GM18505 (cell line): ENCODE results near the gene SSNA1.

ENCODE experiments used
- ATAC-seq: cut with Tn5 transposase; IDR thresholded peaks from one replicate; pipeline ENCODE4 v1.9.1; 2021; ENCODE audit not compliant: unreplicated experiment
- POLR2A ChIP-seq: IDR thresholded peaks from 4 replicates; pipeline ENCODE4 v1.6.1; 2011; ENCODE audit warnings: borderline replicate concordance; ENCODE audit not compliant: insufficient read depth, insufficient read length; ENCODE audit errors: extremely low read depth

The SSNA1 gene

DNA sequence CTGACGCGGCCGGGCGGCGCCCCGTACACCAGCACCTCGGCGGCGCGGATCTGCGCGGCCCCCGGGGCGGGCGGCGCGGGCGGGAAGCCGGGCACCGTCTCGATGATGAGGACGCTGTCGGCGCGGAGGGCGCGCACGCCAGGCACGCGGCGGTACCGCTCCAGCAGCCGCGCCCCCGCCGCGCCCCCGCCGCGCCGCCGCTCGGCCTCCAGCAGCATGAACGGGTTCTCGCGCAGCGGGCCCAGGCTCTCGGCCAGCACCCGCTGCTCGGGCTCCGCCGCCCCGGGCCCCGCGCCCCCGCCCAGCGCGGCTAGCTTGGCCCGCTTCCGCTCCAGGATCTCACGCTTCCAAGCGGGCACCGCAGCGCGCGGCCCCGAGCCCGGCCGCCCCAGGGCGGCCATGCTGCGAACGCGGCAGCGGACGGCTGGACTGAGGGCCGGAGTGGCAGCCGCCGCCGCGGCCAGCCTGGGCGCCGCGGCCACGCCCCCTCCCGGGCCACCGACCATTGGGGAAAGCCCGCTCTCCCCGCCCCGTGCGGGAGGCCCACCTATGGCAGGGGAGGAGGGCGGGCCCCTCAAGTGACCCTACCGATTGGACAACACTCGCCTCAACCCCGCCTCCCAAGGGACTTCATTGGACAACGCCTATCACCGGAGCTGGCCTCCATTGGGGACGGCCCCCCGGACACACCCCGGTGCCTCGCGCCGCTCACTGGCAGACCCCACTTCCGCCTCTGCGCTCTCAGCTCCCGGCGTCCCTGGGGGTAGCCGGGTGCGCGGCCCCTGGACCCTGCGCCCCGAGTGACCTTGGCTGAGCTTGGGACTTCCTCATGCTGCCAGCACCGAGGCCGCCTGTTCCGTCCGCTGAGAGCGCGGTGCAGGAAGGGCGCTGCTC lies 12.1 kb downstream of the SSNA1 start, which contains the start of gene TPRN:
Gene TPRN (minus strand): TSS at position 431 of the 894 bp plus-strand sequence. CDS start 30 bp downstream, at position 401.
- ATAC-seq: peak; percentile 83

DNA sequence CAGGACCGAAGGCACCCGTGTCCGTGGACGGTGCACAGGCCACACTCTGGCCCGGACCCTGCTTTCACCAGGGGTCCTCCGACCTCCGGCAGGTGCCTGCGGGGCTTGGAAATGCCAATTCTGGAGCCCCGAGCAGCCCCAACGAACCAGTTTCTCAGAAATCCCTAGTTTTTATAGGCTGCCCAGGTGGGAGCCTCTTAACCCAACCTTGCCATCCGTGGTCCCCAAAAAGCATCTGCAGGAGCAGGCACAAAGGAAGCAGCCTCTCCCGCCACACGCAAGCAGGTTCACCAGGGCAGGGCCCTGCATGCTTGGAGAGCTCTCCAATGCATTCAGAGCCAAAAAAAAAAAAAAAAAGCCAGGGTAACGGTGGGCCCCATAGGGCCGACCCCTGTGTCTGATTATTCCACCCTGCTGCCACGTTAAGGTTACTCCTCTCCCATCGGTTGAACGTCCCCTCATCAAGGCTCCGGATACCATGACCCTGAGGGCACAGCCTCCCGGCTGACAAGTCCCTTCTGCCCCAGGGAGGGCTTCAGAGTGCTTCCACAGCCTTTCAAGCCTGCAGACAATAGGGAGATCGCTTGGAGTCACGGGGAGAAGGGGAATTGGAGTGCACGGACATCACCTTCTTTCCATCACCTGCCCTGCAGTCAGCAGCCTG lies 12.9 kb downstream of the SSNA1 start:
- TF ChIP-seq POLR2A: no peak
- no peak for ATAC-seq

More for the DNA sequence above, 12.1 kb downstream of the SSNA1 start, which contains the start of gene TPRN:
- peak; percentile 89 for TF ChIP-seq POLR2A

DNA sequence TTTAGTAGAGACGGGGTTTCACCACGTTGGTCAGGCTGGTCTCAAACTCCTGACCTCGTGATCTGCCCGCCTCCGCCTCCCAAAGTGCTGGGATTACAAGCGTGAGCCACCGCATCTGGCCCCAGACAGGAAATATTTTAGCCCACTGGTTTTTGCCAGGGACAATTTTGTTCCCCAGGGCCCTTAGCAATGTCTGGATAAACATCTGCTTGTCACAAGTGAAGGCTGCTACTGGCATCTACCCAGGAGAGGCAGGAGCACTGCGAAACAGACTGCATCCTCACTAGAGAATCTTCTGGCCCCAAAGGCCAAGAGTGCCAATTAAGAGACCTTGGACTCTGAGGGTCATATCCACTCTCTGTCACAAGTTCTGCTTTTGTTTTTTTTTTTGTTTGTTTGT lies 14.5 kb downstream of the SSNA1 start:
- ATAC-seq: no peak
- TF ChIP-seq POLR2A: no peak

DNA sequence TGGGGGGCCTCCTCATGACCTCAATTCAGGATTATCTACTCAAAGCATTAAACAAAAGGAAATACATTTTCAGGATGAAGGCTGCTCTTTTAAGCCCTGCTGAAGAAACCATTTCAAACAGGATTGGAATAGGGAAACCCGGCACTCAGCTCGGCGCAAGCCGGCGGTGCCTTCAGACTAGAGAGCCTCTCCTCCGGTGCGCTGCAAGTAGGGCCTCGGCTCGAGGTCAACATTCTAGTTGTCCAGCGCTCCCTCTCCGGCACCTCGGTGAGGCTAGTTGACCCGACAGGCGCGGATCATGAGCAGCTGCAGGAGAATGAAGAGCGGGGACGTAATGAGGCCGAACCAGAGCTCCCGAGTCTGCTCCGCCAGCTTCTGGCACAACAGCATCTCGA lies 16.3 kb downstream of the SSNA1 start:
- no peak for ATAC-seq
- TF ChIP-seq POLR2A: no peak

DNA sequence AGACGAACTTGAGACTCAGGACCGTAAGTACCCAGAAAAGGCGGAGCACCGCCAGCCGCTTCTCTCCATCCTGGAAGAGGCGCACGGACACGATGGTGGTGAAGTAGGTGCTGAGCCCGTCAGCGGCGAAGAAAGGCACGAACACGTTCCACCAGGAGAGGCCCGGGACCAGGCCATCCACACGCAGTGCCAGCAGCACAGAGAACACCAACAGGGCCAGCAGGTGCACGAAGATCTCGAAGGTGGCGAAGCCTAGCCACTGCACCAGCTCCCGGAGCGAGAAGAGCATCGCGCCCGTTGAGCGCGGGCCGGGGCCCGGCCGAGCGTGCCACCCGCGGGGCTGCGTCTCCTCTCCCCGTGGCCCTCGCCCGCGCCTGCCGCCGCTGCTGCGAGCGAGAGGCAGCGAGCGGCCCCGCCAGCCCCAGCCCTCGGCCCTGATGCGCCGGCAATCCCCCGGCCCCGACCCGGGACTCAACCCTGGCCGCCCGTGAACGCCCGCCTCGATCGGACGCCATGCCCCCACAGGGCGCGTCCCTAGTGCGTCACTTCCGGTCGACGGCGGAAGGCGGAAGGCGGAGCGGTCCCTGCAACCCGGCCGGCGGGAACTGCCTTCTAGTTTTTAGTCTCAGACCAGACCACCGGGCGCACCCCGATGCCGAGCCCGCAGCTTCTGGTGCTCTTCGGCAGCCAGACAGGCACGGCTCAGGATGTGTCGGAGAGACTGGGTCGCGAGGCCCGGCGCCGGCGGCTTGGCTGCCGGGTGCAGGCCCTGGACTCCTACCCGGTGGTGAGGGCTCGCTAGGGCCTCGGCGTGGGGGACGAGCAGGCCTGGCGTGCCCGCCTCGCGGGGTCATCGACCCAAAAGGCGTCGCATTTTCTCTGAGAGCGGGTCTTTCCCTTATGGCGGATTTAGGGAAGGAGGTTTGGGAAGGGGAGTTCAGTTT lies 16.9 kb downstream of the SSNA1 start, which contains the start of the genes NDOR1 and TMEM203:
Gene NDOR1 (plus strand): TSS at position 575 of the 944 bp plus-strand sequence. CDS start 78 bp downstream, at position 653.
Gene TMEM203 (minus strand): TSS at position 523 of the 944 bp plus-strand sequence. CDS start 234 bp downstream, at position 289.
- ATAC-seq: peak; percentile 39
- peak; percentile 89 for TF ChIP-seq POLR2A

DNA sequence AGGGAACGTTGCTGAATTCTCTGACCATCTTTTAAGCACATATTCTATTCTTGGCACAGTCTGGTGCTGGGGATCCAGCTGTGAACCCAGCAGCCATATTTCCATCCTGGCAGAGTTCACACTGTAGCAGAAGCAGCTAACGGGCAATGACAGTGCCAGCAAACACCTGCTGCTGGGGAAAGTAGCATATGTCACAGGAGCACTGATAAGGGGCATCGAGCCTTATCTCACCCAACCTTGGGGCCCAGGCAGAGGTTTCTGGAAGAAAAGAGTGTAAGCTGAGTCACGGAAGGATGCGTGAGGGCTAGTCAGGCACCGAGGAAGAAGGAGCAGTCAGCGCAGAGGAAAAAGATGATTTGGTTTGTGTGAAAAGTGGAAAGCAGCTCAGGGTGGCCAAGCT lies 18.1 kb downstream of the SSNA1 start:
- no peak for TF ChIP-seq POLR2A
- no peak for ATAC-seq

DNA sequence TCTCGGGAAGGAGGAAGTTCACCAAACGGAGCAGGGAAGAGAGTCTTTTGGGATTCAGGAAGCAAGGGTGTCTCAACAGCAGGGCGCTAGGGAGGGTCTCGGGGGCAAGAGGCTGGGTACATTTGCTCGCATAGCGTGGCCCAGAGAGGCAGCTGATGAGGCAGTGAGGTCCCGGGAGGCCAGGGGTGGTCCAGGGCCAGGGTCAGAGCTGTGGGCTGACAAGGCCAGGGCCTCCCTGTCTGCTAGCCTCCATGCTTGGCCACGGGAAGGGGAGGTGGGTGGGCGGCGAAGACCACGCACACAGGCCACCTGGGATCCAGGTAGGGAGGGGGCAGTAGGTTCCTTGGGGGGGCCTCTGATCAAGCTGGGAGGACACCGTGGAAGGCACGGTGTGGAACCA lies 23.1 kb downstream of the SSNA1 start:
- no peak for TF ChIP-seq POLR2A
- no peak for ATAC-seq

DNA sequence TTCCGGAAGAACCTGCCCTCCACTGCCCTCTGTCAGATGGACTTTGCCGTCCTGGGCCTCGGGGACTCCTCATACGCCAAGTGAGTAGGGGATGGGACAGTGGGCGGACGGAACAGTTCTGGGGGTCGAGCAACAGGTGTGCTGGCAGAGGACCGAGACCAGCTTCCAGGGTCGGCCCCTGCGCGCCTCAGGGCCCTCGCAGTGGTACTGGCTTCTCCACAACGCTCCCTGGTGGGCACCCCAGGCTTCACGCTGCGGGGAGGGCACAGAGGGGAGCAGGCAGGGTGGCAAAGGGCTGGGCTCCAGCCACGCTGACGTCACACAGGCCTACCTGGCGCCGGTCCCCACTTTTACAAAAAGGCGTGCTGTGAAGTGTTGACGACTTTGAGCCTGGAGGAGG lies 24.0 kb downstream of the SSNA1 start:
- TF ChIP-seq POLR2A: no peak
- ATAC-seq: no peak

DNA sequence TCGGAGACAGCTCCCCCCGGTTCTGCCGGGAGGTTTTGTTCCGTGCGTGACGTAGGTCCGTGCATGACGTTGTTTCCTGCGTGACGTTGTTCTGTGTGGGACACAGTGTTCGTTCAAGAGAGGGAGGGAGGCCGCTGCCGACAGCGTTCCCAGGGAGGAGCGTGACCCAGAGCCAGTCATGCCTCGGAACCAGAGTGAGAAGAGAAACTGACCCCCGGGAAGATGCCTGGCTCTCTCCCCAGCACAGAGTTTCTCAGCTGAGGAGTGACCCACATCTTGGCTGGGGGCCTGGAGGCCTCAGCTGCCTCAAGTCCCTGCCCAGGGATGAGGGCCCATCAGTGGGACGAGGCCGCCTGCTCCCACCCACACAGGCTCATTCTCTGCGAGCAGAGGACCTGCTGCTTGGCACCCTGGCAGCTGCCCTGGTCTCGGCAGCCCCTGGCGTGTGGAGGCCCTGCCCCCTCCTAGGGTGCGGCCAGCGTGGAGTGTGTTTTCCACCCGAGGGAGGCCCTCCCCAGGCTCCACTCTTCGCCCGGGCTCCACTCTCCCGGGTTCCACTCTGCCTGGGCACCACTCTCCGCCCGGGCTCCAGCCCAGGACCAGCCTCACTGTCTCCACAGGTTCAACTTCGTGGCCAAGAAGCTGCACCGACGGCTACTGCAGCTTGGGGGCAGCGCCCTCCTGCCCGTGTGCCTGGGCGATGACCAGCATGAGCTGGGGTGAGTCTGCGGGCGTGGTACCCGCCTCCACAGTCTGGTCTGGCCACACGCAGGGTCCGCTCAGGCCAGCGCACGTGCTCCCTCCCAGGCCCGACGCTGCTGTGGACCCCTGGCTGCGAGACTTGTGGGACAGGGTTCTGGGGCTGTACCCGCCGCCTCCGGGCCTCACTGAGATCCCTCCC lies 24.9 kb downstream of the SSNA1 start:
- no peak for TF ChIP-seq POLR2A
- ATAC-seq: no peak

DNA sequence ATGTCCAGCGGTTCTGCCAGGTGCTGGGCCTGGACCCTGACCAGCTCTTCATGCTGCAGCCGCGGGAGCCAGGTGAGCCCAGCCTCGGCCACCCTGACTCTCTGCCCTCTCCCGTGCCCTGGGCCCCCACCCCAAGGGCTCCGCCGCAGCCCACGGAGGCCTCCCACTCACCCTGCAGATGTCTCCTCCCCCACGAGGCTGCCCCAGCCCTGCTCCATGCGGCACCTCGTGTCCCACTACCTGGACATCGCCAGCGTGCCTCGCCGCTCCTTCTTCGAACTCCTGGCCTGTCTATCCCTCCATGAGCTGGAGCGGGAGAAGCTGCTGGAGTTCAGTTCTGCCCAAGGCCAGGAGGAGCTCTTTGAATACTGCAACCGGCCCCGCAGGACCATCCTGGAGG lies 26.1 kb downstream of the SSNA1 start:
- no peak for TF ChIP-seq POLR2A
- ATAC-seq: no peak

DNA sequence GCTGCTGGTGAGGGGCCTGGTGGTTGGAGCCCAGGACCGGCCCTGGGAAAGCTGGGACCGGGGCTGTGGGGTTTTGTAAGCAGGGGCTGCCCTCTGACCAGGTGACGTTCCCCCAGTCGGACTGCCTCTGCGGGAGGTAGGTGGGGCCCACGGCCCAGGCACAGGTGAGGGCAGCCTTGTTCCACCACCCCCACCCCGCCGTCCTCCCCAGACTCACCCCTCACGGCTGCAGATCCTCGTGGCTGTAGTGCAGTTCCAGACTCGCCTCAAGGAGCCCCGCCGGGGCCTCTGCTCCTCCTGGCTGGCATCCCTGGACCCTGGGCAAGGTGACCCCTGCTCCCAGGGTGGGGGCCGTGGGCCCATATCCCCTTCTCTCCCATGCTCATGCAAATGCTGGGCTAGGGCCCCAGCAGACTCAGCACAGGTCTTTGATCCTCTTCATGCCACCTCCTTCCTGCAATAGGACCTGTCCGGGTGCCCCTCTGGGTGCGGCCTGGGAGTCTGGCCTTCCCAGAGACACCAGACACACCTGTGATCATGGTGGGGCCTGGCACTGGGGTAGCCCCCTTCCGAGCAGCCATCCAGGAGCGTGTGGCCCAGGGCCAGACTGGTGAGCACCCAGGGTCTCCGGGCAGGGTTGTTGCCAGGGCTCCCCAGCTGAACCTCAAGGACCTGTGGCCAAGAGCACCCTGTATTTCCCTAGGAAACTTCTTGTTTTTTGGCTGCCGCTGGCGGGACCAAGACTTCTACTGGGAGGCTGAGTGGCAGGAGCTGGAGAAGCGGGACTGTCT lies 26.9 kb downstream of the SSNA1 start:
- no peak for TF ChIP-seq POLR2A
- ATAC-seq: no peak
